HepG2 (cell line): ENCODE measurements around the gene WNK2. TPM values are rescaled to one million over a fixed set of nuclear protein-coding genes. Genes with fewer than 3 reads are reported as not detected.

ENCODE experiments used
- AKNA ChIP-seq: sonication (generic); formaldehyde crosslinking; IDR thresholded peaks from 2 replicates; pipeline ENCODE4 v1.4.0; 2020; ENCODE audit warnings: missing genetic modification reagents, borderline replicate concordance
- ATAD3A ChIP-seq: sonication (generic); formaldehyde crosslinking; IDR thresholded peaks from 2 replicates; pipeline ENCODE4 v1.4.0; 2020; ENCODE audit warnings: missing genetic modification reagents
- CERS6 ChIP-seq: sonication (generic); formaldehyde crosslinking; IDR thresholded peaks from 2 replicates; pipeline ENCODE4 v1.5.0; 2020; ENCODE audit warnings: missing genetic modification reagents
- IRF1 ChIP-seq: sonication (generic); formaldehyde crosslinking; IDR thresholded peaks from 2 replicates; pipeline ENCODE4 v1.4.0; 2020; ENCODE audit warnings: low read depth, mild to moderate bottlenecking, missing genetic modification reagents
- MIER3 ChIP-seq: IDR thresholded peaks from 2 replicates; pipeline ENCODE4 v1.6.1; 2016; ENCODE audit warnings: missing compliant biosample characterization, borderline replicate concordance
- MXD4 ChIP-seq: IDR thresholded peaks from 2 replicates; pipeline ENCODE4 v1.6.1; 2016; ENCODE audit warnings: mild to moderate bottlenecking, missing biosample characterization, missing genetic modification reagents
- NCOR1 ChIP-seq: fragments of 200-600 bp; sonication (generic); IDR thresholded peaks from 2 replicates; pipeline ENCODE4 v1.7.0; 2017; ENCODE audit warnings: antibody characterized with exemption, low read length, borderline replicate concordance
- NR2F1 ChIP-seq, 2 experiments: fragments of 450-650 bp in 1 of 2; formaldehyde crosslinking in 1 of 2; IDR thresholded peaks; 2 replicates each; pipeline versions ENCODE4 v1.5.0 to v1.6.1; 2016 to 2020; ENCODE audit warnings: mild to moderate bottlenecking in 1 of 2, missing compliant biosample characterization in 1 of 2, missing genetic modification reagents in 1 of 2, moderate library complexity in 1 of 2
- RBFOX2 ChIP-seq: fragments of 200-400 bp; formaldehyde crosslinking; IDR thresholded peaks from 2 replicates; pipeline ENCODE4 v1.6.1; 2017; ENCODE audit warnings: low read depth, mild to moderate bottlenecking, low read length
- RFXAP ChIP-seq: sonication (generic); formaldehyde crosslinking; IDR thresholded peaks from 2 replicates; pipeline ENCODE4 v1.4.0; 2020; ENCODE audit warnings: missing genetic modification reagents, borderline replicate concordance
- SIN3B ChIP-seq: fragments of 150-350 bp; IDR thresholded peaks from 2 replicates; pipeline ENCODE4 v1.6.1; 2014; ENCODE audit warnings: low read length
- SMAD3 ChIP-seq: sonication (generic); formaldehyde crosslinking; IDR thresholded peaks from 2 replicates; pipeline ENCODE4 v1.4.0; 2020; ENCODE audit warnings: missing genetic modification reagents
- SNAI1 ChIP-seq: sonication (generic); formaldehyde crosslinking; IDR thresholded peaks from 2 replicates; pipeline ENCODE4 v1.5.0; 2020; ENCODE audit warnings: mild to moderate bottlenecking, missing genetic modification reagents, borderline replicate concordance
- SP2 ChIP-seq: sonication (generic); formaldehyde crosslinking; IDR thresholded peaks from 2 replicates; pipeline ENCODE4 v1.5.1; 2020; ENCODE audit warnings: mild to moderate bottlenecking, missing genetic modification reagents
- SSRP1 ChIP-seq: IDR thresholded peaks from 2 replicates; pipeline ENCODE4 v1.6.1; 2016; ENCODE audit warnings: control low read depth
- THAP7 ChIP-seq: sonication (generic); formaldehyde crosslinking; IDR thresholded peaks from 2 replicates; pipeline ENCODE4 v1.8.1; 2023; ENCODE audit warnings: mild to moderate bottlenecking, missing genetic modification reagents
- ZFP1 ChIP-seq: IDR thresholded peaks from 2 replicates; pipeline ENCODE4 v1.6.1; 2016
- ZNF124 ChIP-seq: sonication (generic); formaldehyde crosslinking; IDR thresholded peaks from 2 replicates; pipeline ENCODE4 v1.4.0; 2020; ENCODE audit warnings: missing genetic modification reagents
- ZNF232 ChIP-seq: sonication (generic); formaldehyde crosslinking; IDR thresholded peaks from 2 replicates; pipeline ENCODE4 v1.4.0; 2020; ENCODE audit warnings: missing genetic modification reagents, borderline replicate concordance
- ZNF253 ChIP-seq: sonication (generic); formaldehyde crosslinking; IDR thresholded peaks from 2 replicates; pipeline ENCODE4 v1.8.0; 2022; ENCODE audit warnings: mild to moderate bottlenecking, missing genetic modification reagents, borderline replicate concordance
- ZNF800 ChIP-seq: sonication (generic); formaldehyde crosslinking; IDR thresholded peaks from 2 replicates; pipeline ENCODE4 v1.4.0; 2020; ENCODE audit warnings: missing genetic modification reagents
- polyA plus RNA-seq, 8 experiments: library from polyadenylated mRNA; depleted of rRNA in 3 of 8; stranded (reverse) in 7 of 8; unstranded in 1 of 8; fragments of >200 nt; fragmentation: Illumina TruSeq in 4 of 8; extraction: Trizol in 4 of 8; gene quantifications; 2 replicates each; pipeline versions ENCODE4 v1.2.1 to v1.2.3, GENCODE V29; 2011 to 2016; ENCODE audit warnings: low read depth in 4 of 8, missing spikeins in 1 of 8, mixed read lengths in 1 of 8; ENCODE audit not compliant: insufficient read depth in 1 of 8
- total RNA-seq, 5 experiments: library from RNA; depleted of rRNA; stranded (reverse); fragments of >200 nt; fragmentation: Illumina TruSeq; extraction: Trizol; gene quantifications; 2 replicates each; pipeline ENCODE4 v1.2.3, GENCODE V29; 2016; ENCODE audit warnings: low read depth in 1 of 5

The WNK2 gene
- total and polyA plus RNA-seq, 2 of the 13 experiments (the other 11 are each of a cell fraction or from before 2014, with no cell fraction given), result 10.5 to 12.0 TPM

- TF ChIP-seq ZNF253 (CRISPR knock-in tag), result no peak
- no peak for TF ChIP-seq ZNF232
- TF ChIP-seq ZNF800 (CRISPR knock-in tag), result no peak
- TF ChIP-seq AKNA, result no peak
- peak in 1 of 2 experiments; percentile 57; a peak in 2 of 4 replicates for TF ChIP-seq NR2F1 (CRISPR knock-in tag; IDR thresholded peaks at IDR 0.05)
- TF ChIP-seq MIER3, result 0 out of 2 replicates have a peak, but pooled peaks have one; percentile 15
- peak; percentile 71; the same call in 1 of the 2 replicates for TF ChIP-seq SMAD3
- TF ChIP-seq NCOR1, result peak; percentile 89
- no peak; the same call in 1 of the 2 replicates for TF ChIP-seq RBFOX2
- no peak for TF ChIP-seq SNAI1 (CRISPR knock-in tag)
- no peak for TF ChIP-seq SP2
- no peak for TF ChIP-seq IRF1 (CRISPR knock-in tag)
- TF ChIP-seq ZNF124 (CRISPR knock-in tag), result no peak
- TF ChIP-seq CERS6 (CRISPR knock-in tag), result no peak
- TF ChIP-seq SIN3B, result no peak; the same call in 1 of the 2 replicates
- TF ChIP-seq THAP7 (CRISPR knock-in tag), result no peak
- TF ChIP-seq RFXAP (CRISPR knock-in tag), result no peak
- no peak for TF ChIP-seq MXD4 (CRISPR knock-in tag)
- TF ChIP-seq ZFP1, result no peak; the same call in 1 of the 2 replicates
- no peak; the same call in 1 of the 2 replicates for TF ChIP-seq SSRP1 (CRISPR knock-in tag)
- TF ChIP-seq ATAD3A (CRISPR knock-in tag), result no peak
Measured at GRCh38 chr9:93299418-93300174, 115.7 kb downstream of the WNK2 start (continued).
